Stimulated activated CD8-positive, alpha-beta memory T cell treated with anti-CD3 and anti-CD28 coated beads, Interleukin-7, amount 100 ng/mL, for 4 hours (primary cell): ENCODE measurements around the gene NAA80.
A peak's percentile ranks its signal among the peaks of the same experiment; 100 is the strongest.
"Not testable (repeated sequence)": the region's sequence is repeated elsewhere in the genome, so short reads cannot be mapped to it uniquely, and the experiment has no call there.

ENCODE experiments used
- DNase-seq, 2 donors: peaks; one replicate each; pipeline ENCODE4 v3.0.0-alpha.2; 2020; ENCODE audit warnings: low read depth in 2 of 2

Gene NAA80

DNA sequence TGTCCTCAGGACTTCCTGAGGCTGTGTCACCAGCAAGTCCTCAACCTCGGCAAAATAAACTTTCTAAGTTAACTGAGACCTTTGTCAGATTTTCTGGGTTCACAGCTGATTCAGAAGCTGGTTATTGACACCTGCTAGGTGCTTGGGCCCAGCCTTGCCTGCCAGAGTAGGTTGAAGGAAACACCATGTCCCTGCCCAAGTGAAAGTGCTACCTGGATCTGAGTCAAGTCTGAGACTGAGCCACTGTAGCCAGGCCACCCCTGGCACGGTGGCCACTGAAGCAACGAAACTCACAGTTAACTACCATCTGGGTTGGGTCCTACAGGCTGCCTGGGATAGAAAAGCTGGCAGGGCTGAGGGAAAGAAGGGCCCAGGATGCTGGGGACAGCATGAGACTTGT, 15.1 kb upstream of the NAA80 start:
- no peak for DNase-seq

GRCh38 chr3:50312041-50312440, 12.8 kb upstream of the NAA80 start:
- not testable (repeated sequence) for DNase-seq

DNA sequence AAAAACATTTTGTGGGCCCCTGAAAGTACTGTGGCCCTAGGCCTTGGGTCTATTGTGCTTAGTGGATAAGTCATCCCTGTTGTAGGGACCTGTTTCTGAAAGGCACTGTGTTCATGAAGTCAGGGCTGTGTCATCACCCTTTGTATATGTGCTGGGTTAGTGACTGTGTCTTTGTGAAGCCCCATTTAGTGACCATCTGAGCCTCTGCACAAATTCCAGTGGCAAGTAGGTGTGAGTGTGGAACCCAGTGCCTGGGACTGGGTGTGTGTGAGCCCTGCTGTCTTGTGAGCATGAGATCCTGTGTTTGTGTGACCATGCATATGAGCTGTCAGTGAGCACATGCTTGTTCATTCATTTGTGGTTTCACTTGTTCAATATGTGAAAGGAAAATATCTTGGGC, 5.4 kb upstream of the NAA80 start:
- DNase-seq = no peak

DNA sequence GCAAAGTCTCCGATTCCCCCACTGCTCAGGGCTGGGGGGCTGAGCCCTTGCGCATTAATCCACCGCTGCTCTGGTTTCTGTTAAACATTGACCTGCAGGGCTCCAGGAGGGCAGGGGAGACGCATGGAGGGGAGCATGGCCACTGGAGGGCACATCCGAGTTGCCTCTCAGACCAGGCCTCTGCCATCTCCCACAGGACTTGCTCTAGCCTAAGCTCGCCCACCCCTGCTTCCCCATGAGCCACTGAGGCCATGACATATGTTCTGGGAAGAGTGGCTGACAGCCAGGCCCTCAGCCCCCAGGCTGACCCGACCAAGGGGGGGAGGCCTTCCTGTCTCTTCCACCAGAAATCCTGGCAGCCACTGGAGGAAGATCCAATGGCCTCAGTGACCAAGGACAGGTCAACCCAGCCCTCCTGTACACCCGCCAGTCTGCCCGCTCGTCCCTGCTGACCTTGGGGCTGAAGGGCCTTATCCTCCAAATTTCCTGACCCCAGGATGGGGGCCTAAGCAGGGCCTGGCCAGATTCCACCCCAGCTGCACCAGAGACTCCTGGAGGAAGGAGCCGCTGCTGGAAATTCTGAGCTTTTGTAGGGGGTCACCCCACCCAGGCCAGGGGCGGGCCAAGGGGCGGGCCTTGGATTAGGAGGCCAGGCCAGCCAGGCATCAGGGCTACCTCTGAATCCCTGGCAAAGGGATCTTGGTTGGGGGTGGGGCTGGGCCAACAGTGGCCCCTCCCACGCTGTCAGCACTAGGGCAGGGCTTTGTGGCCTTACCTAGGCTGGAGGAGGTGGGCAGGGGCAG, 4.0 kb upstream of the NAA80 start, which contains the start of gene HYAL1:
Gene HYAL1 (minus strand): TSS at position 562 of the 803 bp plus-strand sequence. CDS start 618 bp downstream, outside the sequence.
- DNase-seq = no peak

GRCh38 chr3:50302095-50303012, 3.1 kb upstream of the NAA80 start:
- no peak for DNase-seq

DNA sequence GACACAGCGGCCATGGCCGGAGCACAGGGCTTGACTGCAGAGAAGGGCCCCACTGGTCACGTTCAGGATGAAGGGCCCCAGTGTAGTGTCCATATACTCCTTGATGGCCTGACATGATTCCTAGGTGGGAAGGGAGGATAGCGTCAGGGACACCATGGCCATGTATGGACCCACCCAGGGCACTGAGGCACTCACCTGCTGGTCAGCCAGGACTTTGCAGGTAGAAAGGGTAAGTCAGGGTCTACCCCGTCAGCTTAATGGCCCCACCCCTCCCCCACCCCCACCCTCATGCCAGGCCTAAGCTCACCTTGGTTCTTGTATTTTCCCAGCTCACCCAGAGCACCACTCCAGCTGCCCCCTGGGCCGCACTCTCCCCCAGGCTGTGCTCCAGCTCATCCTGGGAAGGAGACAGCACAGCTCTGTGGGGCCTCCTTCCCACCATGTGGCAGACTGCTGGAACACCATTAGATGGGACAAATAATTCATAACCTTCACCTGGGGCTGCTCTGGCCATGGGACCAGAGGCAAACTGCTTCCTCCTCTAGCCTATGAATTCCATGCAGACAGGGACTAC, 1.6 kb upstream of the NAA80 start:
- no peak for DNase-seq

- no peak for DNase-seq
Observed at GRCh38 chr3:50299929-50300680, 900 bp upstream of the NAA80 start.

DNA sequence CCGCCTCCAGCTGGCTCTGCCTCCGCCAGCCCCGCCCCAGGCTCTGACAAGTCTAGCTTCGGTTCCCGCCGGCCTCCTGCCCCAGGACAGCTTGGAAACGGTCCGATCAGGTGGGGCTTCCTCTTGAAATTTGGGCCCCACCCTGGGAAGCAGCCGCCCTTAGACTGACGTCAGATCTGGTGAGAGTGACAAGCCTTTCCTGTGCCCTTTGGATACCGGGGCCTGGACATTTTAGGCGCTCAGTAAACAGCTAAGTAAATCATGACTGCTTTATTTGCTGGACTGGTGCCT, 378 bp upstream of the NAA80 start:
- DNase-seq = no peak

- no peak for DNase-seq
Observed at GRCh38 chr3:50297896-50298725, 1.1 kb downstream of the NAA80 start.

DNA sequence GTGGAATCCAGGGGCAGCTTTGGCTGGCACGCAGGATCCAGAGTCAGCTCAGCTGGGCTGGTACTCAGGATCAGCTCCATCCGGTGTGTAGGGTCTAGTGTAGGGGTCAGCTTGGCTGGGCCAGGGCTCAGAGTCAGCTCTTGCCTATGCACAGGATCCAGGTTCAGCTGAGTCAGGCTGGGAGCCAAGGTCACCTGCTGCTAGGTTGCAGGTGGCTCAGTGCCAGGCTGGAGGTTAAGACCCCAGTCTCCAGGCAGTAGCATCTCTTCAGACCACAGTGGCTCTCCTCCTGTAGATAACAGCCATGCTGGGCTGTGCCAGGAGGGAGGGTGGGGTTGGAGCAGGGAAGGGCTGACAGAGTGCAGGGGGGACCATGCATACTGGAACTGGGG, 1.8 kb downstream of the NAA80 start:
- DNase-seq = no peak

DNA sequence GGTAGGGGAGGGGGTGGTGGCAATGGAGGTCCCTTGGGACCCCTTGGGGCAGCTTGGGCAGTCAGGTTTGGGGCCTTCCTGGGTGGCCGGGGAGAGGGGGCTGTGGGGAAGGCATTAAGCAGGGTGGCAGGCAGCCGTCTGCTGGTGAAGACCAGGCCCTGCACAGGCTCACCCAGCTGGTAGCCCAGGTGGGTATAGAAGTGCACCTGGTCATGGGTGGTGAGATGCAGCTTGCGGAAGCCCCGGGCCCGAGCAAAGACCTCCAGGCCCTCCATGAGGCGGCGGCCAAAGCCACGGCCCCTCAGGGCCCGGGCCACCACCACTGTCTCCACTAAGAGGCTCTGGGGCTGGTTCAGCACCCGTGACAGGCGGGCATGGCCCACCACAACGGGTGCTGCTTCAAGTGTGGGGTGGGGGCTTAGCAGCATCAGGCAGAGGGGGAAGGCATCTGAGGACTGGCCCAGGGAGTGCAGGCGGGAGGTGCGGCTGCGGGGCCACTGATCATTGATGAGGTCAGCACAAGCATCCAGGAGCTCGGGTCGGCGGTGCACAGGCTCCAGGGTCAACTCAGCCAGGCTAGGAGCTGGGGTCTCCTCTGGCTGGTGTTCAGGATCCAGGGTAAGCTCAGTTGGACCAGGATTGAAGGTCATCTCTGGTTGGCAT, 2.4 kb downstream of the NAA80 start:
- no peak for DNase-seq

DNA sequence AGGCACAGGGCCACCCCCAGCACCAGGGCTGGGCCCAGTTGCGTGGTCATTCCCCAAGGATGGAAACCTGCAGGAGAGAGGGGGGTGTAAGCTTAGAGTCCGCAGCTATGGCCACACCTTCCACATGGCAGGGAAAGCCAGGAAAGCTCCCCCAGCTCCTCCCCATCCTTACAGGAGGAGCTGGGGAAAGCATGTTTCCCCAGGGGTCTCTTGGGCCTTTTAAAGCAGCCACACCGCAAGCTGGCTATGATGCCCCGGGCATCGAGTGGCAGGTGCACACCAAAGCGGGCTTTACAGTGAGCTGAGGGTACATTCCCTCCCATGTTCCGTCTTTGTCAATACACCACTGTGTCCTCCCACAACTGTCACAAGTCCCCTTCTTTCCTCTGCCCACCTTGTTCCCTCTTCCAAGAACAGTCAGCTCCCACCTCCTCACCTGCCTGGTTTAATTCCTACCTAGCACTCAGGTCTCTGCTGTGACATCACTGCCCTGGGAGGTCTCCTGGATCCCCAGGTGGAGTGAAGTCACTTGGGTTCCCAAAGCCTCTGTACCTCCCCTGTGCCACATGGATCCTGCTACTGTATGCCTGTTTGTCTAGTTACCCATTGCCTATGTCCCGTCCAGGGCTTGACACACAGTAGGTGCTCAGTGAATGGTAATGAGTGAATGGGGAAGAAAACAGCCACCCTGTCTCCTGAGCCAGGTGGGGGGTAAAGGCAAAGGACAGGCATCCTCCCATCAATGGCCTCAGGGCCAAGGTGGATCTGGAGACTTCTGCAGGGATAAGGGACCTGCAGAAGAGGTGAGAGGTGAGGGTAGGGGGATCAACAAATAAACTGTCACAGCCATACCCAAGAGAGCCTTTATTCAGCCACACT, 3.4 kb downstream of the NAA80 start:
- no peak for DNase-seq

DNA sequence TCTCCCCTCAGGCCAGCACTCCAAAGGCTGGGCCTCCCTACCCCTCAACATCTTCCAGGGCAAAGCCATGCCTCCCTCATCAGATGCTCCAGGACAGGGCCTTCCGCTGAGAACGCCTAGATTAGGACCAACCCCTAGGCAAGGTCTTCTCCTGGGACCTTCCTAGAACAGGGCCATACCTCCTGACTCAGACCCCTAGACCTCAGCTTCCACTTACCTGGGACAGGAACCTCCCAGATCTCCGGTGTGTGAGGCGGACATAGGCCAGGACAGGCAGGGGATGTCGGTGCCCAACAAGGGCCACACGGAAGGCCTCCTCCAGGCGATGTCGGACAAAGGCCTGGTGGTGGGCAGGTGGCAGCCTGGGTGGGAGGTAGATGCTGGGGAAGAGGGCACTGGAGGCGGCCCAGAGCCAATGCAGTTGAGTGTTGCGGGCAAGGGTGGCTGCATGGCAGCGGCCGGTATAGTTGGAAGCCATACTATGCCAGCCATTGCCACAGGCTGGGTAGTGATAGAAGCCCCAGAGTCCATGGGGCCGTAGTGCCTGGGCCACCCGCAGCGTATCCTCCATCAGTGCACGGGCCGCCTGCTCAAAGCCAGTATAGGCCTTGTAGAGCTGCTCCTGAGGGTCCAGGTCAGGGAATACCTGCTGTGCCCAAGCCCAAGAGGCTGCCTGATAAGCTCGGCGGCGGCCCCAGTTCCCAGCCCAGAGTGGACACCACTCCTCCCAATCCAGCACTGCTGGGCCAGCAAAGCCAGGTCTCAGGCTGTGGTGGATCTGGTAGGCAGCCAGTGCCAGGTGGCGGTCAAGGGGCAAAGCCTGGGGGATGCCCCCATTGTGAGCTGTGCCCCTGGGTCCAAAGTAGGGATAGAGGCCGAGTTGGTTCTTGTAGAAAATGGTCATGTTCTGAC, 4.5 kb downstream of the NAA80 start:
- no peak for DNase-seq

DNA sequence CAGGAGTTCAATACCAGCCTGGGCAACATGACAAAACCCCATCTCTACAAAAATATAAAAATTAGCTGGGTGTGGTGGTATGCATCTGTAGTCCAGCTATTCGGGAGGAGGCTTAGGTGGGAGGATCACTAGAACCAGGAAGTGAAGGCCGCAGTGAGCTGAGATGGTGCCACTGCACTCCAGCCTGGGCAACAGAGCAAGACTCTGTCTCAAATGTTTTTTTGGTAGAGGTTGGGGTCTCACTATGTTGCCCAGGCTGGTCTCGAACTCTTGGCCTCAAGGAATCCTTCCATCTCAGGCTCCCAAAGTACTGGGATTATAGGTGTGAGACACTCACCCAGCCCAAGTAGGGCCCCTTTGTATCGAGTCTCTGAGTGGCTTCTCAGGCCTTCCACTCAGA, 5.1 kb downstream of the NAA80 start:
- DNase-seq = no peak

DNA sequence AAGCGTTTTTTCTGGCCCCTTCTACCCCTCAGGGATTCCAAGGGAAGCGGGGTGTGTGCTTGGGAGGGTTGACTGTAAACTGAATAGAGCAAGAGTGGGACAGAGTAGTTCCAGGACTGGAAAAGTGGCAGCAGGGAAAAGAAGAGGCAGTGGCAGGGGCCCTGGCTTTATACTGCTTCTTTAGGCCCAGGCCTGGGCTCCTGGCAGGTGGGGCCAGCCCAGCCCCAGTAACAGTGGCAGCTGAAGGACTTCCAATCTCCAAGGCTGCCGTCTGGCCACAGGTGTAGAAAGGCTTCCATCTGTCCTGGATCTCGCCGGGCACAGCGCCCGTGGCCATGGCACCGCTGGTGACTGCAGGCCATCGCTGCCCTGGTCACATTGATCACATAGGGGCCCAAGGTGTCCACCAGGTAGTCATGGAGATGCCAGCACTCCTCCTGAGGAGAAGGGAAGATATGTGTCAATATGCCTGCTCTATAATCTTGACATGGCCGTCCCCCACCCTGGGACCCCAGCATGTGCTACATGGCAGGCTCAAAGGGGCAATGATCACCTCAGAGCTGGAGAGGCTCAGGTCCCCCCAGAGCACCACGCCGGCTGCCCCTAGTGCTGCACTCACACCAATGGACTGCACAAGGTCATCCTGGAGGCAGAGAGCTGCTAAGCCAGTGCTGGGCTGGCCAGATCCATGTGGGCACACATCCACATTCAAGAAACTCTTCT, 6.0 kb downstream of the NAA80 start:
- no peak for DNase-seq

DNA sequence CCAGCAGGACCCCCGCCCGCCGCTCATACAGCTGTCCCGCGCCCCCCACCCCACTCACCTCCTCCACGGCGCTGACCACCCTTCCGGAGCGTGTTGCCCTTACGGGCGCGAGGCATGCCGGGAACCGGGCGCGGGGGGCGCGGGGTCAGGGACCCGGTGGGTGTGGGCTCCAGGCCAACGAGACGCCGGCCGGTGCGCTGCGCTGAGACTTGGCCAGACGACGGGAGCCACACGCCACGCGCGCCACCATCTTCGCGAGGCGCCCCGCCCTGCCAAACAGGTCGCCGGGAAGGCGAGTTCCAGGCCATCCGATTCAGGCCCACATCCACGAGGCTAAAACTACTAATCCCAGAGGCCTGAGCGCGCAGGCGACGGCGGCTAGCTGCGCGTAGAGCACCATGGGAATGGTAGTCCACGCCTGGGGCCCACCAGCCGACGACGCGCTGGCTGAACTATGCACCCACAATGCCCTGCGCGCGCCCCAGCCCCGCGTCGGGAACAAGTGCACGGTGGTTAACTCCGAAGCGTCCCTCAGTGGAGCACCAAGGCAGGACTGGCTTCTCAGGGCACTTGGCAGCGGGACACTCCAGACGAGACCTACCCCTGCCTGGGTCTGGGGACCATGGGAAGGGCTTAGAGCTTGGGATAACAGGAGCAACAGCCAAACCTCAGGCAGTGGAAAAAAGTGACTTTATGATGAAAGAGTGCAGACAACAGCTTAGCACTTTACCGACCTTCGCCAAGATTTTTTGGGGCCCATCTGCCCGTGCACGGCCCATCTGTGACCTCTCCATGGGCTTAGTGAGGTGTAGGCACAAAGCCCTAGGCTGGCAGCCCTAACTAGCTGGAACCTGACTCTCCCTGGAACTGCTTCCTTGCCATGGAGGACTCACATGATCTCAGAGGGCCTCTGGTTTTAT, 6.8 kb downstream of the NAA80 start, which contains the start of gene IFRD2:
Gene IFRD2 (minus strand): TSS at position 271 of the 920 bp plus-strand sequence. CDS start 155 bp downstream, at position 116.
- peak; percentile 91 to 96 for DNase-seq
